Activated CD4-positive, alpha-beta T cell treated with anti-CD3 and anti-CD28 coated beads for 36 hours (primary cell): Measurements from ENCODE around the gene HUS1. TPM values are rescaled to one million over a fixed set of nuclear protein-coding genes. Genes with fewer than 3 reads are reported as not detected.

Experiments used
- ATAC-seq: fragments of 200-7000 bp; cut with Tn5 transposase; one replicate; pipeline ENCODE4 v1.10.0; 2021; ENCODE audit warnings: mild to moderate bottlenecking, moderate library complexity
- CTCF ChIA-PET: fragments of 350-600 bp; sonication (Branson Sonifier 250); formaldehyde crosslinking; loops from one replicate; lab custom pipeline; 2021; ENCODE audit warnings: antibody characterized with exemption; lab: Charles Lee
- POLR2A ChIA-PET: fragments of 350-600 bp; sonication (Branson Sonifier 250); formaldehyde crosslinking; loops from one replicate; lab custom pipeline; 2021; ENCODE audit warnings: antibody characterized with exemption, inconsistent platforms; lab: Charles Lee
- DNase-seq: peaks from one replicate; pipeline ENCODE4 v3.0.0-alpha.2; 2020
- H3K27ac Mint-ChIP-seq: one replicate; pipeline ENCODE4 v1.8.0; 2021; ENCODE audit warnings: mixed read lengths
- H3K27me3 Mint-ChIP-seq: one replicate; pipeline ENCODE4 v1.8.0; 2021; ENCODE audit warnings: mixed read lengths
- H3K36me3 Mint-ChIP-seq: one replicate; pipeline ENCODE4 v1.8.0; 2021; ENCODE audit warnings: low read depth, mixed read lengths
- H3K4me1 Mint-ChIP-seq: one replicate; pipeline ENCODE4 v1.8.0; 2021; ENCODE audit warnings: mixed read lengths
- H3K4me3 Mint-ChIP-seq: one replicate; pipeline ENCODE4 v1.8.0; 2021; ENCODE audit warnings: mild to moderate bottlenecking, moderate library complexity, mixed read lengths
- H3K9me3 Mint-ChIP-seq: one replicate; pipeline ENCODE4 v1.8.0; 2021; ENCODE audit warnings: low read depth, mixed read lengths
- intact Hi-C, 2 experiments: fragments of 100-400 bp; cut with DNase I in 1 of 2; cut with micrococcal nuclease in 1 of 2; formaldehyde crosslinking; loops; one replicate each; pipeline versions ENCODE4 v1.14.2 to v1.15.1; 2022 to 2024; cut with DNase I, micrococcal nuclease
- total RNA-seq, 2 experiments: library from RNA; stranded (reverse); gene quantifications; one replicate each; pipeline ENCODE4 v1.2.3, GENCODE V29; 2021

The HUS1 gene
- 10 to 100 TPM; 40.5 to 41.5 TPM for total RNA-seq

GRCh38 chr7:47979145-47979831, at the start of gene HUS1:
HUS1 (minus strand) TSS chr7:47979615; CDS start chr7:47979519, 96 bp downstream.
- Mint-ChIP-seq H3K4me3 (peak within 1 kb of the TSS; percentile 88), H3K9me3 (no peaks in the 10 kb centered on the region), H3K27me3 (no peaks in the 10 kb centered on the region), H3K4me1 (peaks cover 25% of the 10 kb centered on the region), H3K36me3 (peaks cover 32% of the 10 kb centered on the region), H3K27ac (peak within 1 kb of the TSS; percentile 98)
- POLR2A ChIA-PET, result no interaction called here
- ATAC-seq (peak; percentile 98), DNase-seq (peak; percentile 95)
- CTCF ChIA-PET, result interaction anchor here (1.7 to 1.8 kb wide), 2 partner anchors 10 to 131 kb away, joined by 9 to 12 read pairs; no protein-coding TSS in a partner anchor
- intact Hi-C loops, result loop anchor here (1.0 to 10.0 kb wide), 6 partner anchors 12 to 276 kb away; partner anchors contain the start of genes C7orf57 (in 1 of the 2) and UPP1 (in 1 of the 2)

DNA sequence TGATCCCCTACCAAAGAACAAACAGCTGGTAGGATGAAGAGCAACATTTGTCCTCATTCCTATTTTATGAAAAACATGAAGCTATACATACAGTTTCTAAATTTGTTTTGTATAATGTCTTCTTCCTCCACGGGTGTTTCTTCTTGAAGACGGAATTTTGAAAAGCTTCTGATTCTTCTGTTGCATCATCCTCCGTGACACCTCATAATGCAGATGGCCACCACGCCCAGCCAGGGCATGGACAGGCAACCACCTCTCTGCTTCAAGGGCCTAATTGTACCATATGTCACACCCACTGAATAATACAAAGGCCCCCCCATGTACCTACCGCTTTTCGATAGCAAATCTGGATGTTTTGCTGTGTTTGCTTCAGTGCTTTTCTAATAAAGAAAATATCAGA, 49.5 kb upstream of the HUS1 start, which contains the start of gene SUN3:
TSS of gene SUN3 (minus strand) at position 170 of the 400 bp plus-strand sequence. CDS start at position 1, 169 bp downstream.
- Mint-ChIP-seq H3K36me3 (no peaks in the 10 kb centered on the region), H3K4me1 (no peaks in the 10 kb centered on the region), H3K4me3 (no peak within 1 kb of the TSS), H3K9me3 (peaks cover 5% of the 10 kb centered on the region), H3K27me3 (peaks cover 25% of the 10 kb centered on the region), H3K27ac (no peak within 1 kb of the TSS)
- DNase-seq (no peak), ATAC-seq (no peak)
- POLR2A ChIA-PET, result interaction anchor here (0.6 kb wide), 1 partner anchor 1264 kb away, joined by 5 read pairs; no protein-coding TSS in a partner anchor
- intact Hi-C loops, result no loop called here
- CTCF ChIA-PET, result no interaction called here

DNA sequence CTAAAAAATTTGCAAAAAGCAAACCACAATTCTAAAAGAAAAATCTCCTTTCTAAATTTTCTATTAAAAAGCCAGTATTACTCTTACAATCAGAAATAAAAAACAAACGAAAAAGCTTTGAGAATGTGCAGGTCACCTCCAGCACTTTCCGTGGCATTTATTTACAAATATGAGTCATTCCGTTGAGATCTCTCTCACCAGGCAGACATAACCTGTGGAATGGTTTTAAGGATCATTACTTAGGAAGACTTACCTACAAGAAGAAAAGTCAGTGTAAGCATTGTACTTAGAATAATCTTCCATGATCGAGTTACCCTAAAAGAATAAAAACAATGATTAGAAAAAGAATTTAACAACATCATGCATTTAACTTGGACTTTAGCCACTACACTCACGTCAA, 46.2 kb upstream of the HUS1 start:
- intact Hi-C loops, result no loop called here
- H3K4me3 Mint-ChIP-seq, result no peak overlapping the region
- H3K27ac Mint-ChIP-seq, result no peak overlapping the region
- H3K36me3 Mint-ChIP-seq, result no peaks in the 10 kb centered on the region
- H3K4me1 Mint-ChIP-seq, result no peaks in the 10 kb centered on the region
- ChIA-PET CTCF (interaction anchor here (0.7 to 1.1 kb wide), 3 partner anchors 25 to 407 kb away, joined by 3 to 4 read pairs (median 3); no protein-coding TSS in a partner anchor), POLR2A (no interaction called here)
- H3K9me3 Mint-ChIP-seq, result peaks cover 12% of the 10 kb centered on the region
- peaks cover 17% of the 10 kb centered on the region for H3K27me3 Mint-ChIP-seq
- ATAC-seq (no peak), DNase-seq (no peak)

- peaks cover 9% of the 10 kb centered on the region for H3K27me3 Mint-ChIP-seq
- no peak overlapping the region for H3K4me3 Mint-ChIP-seq
- H3K4me1 Mint-ChIP-seq, result no peaks in the 10 kb centered on the region
- DNase-seq, result no peak
- intact Hi-C loops, result no loop called here
- peaks cover 6% of the 10 kb centered on the region for H3K9me3 Mint-ChIP-seq
- ChIA-PET POLR2A (no interaction called here), CTCF (interaction anchor here (1.1 to 1.5 kb wide), 2 partner anchors 15 to 26 kb away, joined by 3 to 5 read pairs; no protein-coding TSS in a partner anchor)
- no peaks in the 10 kb centered on the region for H3K36me3 Mint-ChIP-seq
- ATAC-seq, result no peak
- no peak overlapping the region for H3K27ac Mint-ChIP-seq
These were observed 38.3 kb upstream of the HUS1 start for GRCh38 chr7:48017674-48018073.

DNA sequence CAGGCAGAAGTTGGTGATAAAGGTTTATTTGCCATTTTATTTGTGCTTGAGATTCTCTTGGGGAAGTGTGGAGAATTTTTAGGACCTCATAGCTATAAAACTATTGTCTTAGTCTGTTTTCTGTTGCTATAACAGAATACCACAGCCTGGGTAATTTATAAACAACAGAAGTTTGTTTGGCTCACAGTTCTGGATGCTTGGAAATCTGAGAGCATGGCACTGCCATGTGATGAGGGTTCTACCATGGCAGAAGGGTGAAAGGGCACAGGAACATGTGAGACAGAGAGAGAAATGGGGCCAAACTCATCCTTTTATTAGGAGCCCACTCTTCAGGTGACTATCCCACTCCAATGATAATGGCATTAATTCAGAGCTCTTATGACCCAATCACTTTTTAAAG, 37.2 kb upstream of the HUS1 start:
- Mint-ChIP-seq H3K27ac (no peak overlapping the region), H3K4me1 (no peaks in the 10 kb centered on the region), H3K27me3 (peaks cover 9% of the 10 kb centered on the region), H3K9me3 (no peaks in the 10 kb centered on the region), H3K4me3 (no peak overlapping the region), H3K36me3 (no peaks in the 10 kb centered on the region)
- ATAC-seq, result no peak
- DNase-seq, result no peak
- ChIA-PET CTCF (interaction anchor here (1.0 to 1.5 kb wide), 3 partner anchors 25 to 328 kb away, joined by 3 to 5 read pairs (median 4); no protein-coding TSS in a partner anchor), POLR2A (no interaction called here)
- intact Hi-C loops, result no loop called here

GRCh38 chr7:48011951-48012350, 32.5 kb upstream of the HUS1 start:
- Mint-ChIP-seq H3K9me3 (no peaks in the 10 kb centered on the region), H3K27ac (peak overlapping the region; percentile 45), H3K36me3 (no peaks in the 10 kb centered on the region), H3K4me3 (no peak overlapping the region), H3K4me1 (no peaks in the 10 kb centered on the region), H3K27me3 (peaks cover 10% of the 10 kb centered on the region)
- POLR2A ChIA-PET, result no interaction called here
- DNase-seq, result no peak
- no peak for ATAC-seq
- intact Hi-C loops, result no loop called here
- CTCF ChIA-PET, result interaction anchor here (0.8 to 1.2 kb wide), 2 partner anchors 67 to 98 kb away, joined by 3 read pairs; no protein-coding TSS in a partner anchor

DNA sequence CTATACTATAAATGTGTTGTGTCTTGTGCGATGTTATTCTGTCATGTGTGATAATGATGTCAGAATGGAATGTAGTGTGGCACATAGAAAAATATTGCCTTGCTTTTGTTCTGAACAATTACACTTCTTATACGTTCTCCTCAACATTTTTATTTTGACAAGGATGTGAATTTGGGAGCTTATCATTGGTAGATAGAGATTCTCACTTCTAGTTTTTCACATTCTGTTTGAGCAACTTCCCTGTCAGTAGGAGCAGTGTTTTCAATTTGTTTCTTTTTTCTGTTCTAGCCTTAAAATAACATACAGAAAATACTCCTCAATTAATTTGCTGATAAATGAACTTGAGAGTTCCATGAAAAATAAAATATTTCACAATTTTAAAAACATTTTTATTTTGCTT, 31.9 kb upstream of the HUS1 start:
- POLR2A ChIA-PET, result no interaction called here
- Mint-ChIP-seq H3K9me3 (no peaks in the 10 kb centered on the region), H3K4me3 (no peak overlapping the region), H3K27me3 (peaks cover 10% of the 10 kb centered on the region), H3K36me3 (no peaks in the 10 kb centered on the region), H3K4me1 (no peaks in the 10 kb centered on the region), H3K27ac (no peak overlapping the region)
- CTCF ChIA-PET, result interaction anchor here (0.8 to 1.2 kb wide), 2 partner anchors 66 to 99 kb away, joined by 3 read pairs; no protein-coding TSS in a partner anchor
- intact Hi-C loops, result no loop called here
- ATAC-seq (no peak), DNase-seq (no peak)

GRCh38 chr7:48009954-48010353, 30.5 kb upstream of the HUS1 start:
- ATAC-seq (no peak), DNase-seq (no peak)
- no peaks in the 10 kb centered on the region for H3K36me3 Mint-ChIP-seq
- peaks cover 5% of the 10 kb centered on the region for H3K27me3 Mint-ChIP-seq
- no peak overlapping the region for H3K4me3 Mint-ChIP-seq
- H3K27ac Mint-ChIP-seq, result no peak overlapping the region
- H3K4me1 Mint-ChIP-seq, result no peaks in the 10 kb centered on the region
- ChIA-PET POLR2A (no interaction called here), CTCF (no interaction called here)
- H3K9me3 Mint-ChIP-seq, result no peaks in the 10 kb centered on the region
- intact Hi-C loops, result no loop called here

DNA sequence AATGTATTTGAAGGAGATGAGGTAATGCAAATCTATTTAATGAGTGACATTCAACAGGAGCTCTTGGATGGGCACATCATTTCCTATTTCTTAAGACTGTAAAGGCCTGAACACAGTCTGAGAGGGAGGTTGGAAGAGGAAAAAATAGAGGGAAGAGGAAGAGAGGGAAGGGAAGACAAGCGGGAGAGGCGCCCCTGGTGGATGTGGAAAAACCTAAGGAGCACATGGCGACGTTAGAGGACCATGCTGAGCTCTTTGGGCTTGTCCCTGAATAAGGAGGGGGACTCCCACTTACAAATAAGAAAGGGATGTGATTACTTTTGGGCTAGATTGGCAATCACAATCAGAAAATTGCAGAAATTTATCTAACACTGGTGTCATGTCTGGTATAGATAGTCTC, 29.8 kb upstream of the HUS1 start:
- ATAC-seq, result no peak
- Mint-ChIP-seq H3K9me3 (no peaks in the 10 kb centered on the region), H3K27ac (no peak overlapping the region), H3K4me3 (no peak overlapping the region), H3K27me3 (peaks cover 5% of the 10 kb centered on the region), H3K4me1 (no peaks in the 10 kb centered on the region), H3K36me3 (no peaks in the 10 kb centered on the region)
- ChIA-PET POLR2A (no interaction called here), CTCF (no interaction called here)
- no peak for DNase-seq
- intact Hi-C loops, result no loop called here

GRCh38 chr7:48006866-48007265, 27.5 kb upstream of the HUS1 start:
- ChIA-PET CTCF (interaction anchor here (1.6 kb wide), 1 partner anchor 104 kb away, joined by 6 read pairs; no protein-coding TSS in a partner anchor), POLR2A (no interaction called here)
- Mint-ChIP-seq H3K4me3 (no peak overlapping the region), H3K36me3 (no peaks in the 10 kb centered on the region), H3K4me1 (no peaks in the 10 kb centered on the region), H3K9me3 (no peaks in the 10 kb centered on the region), H3K27ac (no peak overlapping the region), H3K27me3 (peaks cover 5% of the 10 kb centered on the region)
- intact Hi-C loops, result no loop called here
- DNase-seq (no peak), ATAC-seq (no peak)

DNA sequence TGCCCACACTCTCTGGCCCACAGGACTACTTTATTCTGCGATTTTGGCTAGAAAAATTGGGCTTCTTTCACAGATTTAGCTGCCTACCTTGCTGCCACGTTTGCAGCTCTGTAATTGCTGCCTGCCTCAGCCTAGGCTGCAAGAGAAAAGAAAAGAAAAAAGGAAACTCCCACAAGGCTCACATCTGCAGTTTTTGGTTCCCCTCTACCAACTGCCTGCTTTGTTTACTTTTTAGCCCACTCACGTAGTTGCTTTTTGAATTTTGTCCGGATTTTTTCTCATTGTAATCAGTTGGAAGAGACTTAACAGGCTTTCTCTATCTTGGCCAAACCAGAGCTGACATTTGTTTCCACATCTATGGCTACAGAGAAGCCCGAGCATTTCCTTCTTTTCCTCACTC, 25.2 kb upstream of the HUS1 start:
- Mint-ChIP-seq H3K36me3 (no peaks in the 10 kb centered on the region), H3K27me3 (no peaks in the 10 kb centered on the region), H3K4me1 (no peaks in the 10 kb centered on the region), H3K4me3 (no peak overlapping the region), H3K27ac (no peak overlapping the region), H3K9me3 (no peaks in the 10 kb centered on the region)
- DNase-seq (no peak), ATAC-seq (no peak)
- intact Hi-C loops, result no loop called here
- POLR2A ChIA-PET, result no interaction called here
- CTCF ChIA-PET, result no interaction called here

DNA sequence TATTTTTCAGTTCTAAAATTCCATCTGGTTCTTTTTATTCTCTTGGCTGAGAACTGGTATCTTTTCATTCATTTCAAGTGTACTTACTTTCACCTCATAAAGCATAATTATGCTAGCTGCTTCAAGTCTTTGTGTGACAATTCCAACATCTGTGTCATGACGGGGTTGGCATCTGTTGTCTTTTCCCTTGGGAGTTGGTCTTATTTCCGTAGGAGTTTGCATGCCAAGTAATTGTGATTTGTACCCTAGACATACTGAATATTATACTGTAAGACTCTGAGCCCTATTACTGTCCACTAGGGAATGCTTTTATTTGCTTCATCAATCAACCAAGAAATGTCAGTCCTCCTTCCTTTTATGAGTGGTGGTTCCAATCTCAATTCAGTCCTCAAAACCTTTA, 24.6 kb upstream of the HUS1 start:
- CTCF ChIA-PET, result no interaction called here
- intact Hi-C loops, result no loop called here

More for the DNA sequence above, 24.6 kb upstream of the HUS1 start:
- H3K4me3 Mint-ChIP-seq, result no peak overlapping the region
- H3K27ac Mint-ChIP-seq, result no peak overlapping the region
- DNase-seq, result no peak
- H3K9me3 Mint-ChIP-seq, result no peaks in the 10 kb centered on the region
- H3K36me3 Mint-ChIP-seq, result no peaks in the 10 kb centered on the region
- POLR2A ChIA-PET, result no interaction called here
- no peaks in the 10 kb centered on the region for H3K4me1 Mint-ChIP-seq
- H3K27me3 Mint-ChIP-seq, result no peaks in the 10 kb centered on the region
- ATAC-seq, result no peak
